ENCODE data around the gene BRINP3.

Gene BRINP3

DNA sequence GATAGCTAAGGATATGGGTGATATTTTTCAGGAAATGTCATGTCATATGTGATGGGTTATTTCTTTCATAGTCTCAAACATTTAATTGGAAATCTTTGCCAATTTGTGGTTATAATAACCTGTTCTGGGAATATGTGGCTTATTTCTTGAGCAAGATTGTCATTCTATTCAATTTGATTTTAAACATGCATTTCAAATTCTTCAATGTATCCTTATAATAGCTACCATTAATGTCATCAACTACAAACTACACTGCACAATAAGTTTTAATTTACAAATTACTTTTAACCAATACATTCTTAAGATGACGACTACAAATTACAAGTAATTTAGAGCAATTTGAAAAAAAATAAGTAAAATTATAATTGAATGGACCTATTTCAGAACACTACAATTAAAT lies 164.9 kb downstream of the BRINP3 start:
- DNase-seq = no peak

DNA sequence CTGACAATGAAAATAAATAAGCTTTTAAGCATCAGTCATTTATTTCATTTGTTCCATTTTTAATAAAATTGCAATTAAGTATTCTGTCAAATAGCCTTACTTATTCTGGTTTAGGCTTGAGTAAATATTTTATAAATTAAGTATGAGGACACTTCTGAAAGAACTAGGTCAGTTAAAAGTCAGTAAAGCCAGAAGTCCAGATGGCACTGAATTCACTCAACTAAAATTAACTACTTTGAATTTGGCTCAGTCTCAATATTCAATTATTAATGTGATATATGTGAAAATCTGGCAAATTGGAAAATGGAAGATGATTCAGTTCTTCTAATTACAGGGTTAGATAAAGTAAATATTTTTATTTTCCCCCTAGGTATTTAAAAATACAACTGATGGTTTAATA lies 174.2 kb downstream of the BRINP3 start:
- DNase-seq = no peak

- DNase-seq = no peak
Measured at GRCh38 chr1:190296453-190296852, 181.2 kb downstream of the BRINP3 start.

- no peak for DNase-seq
Measured at GRCh38 chr1:190289897-190290296, 187.8 kb downstream of the BRINP3 start.

DNA sequence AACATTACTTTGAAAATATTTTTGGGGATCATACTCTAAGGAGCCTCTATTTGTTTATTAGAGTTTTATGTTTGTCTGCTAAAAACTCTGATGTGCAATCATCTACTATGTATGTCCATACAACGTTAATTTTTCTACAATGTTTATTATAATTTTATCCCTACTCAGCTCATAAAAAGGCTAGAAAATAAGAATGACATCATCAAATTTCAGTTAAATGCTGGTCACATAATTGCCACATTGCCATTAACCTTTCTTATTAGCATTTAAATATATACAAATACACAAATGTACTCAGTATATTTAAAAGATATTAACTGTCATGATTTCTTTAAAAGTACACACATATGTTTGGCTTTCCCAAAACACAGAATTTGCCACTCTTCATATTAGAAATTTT lies 191.6 kb downstream of the BRINP3 start:
- no peak for DNase-seq

DNA sequence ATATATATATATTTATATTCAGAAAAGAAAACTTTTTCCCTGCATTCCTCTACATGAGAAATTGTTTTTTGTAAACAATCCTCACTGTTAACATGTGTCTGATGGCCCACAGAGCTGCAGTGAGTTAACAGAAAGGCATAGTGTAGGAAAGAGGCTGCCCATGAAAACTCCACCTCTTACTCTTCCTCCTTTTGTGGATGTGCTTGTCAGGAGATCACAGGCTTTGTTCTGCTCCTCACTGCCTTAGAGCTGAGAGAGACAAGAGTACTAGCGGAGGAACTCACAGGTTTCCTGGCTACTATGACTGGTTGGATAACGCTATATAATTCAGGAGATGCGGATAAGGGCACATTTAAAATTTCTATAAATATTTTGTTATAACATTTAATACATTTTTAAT lies 200.6 kb downstream of the BRINP3 start:
- DNase-seq = no peak

DNA sequence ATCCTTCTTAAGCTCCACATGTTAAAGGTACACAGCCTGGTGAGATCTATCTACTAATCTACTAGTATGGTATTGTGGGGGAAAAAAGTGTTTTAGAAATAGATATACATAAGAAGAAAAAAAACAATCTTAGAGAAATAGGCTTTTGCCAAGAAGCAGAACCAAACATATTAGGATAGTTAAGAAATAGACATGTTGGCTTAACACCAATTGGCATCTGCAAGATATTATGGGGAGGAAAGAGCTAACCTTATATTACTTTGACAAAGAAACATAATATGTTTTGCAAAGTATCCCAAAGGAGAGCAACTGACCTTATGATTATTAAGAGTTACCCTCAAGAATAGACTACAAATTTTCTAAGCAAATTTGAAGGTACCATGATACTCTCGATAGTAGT lies 202.9 kb downstream of the BRINP3 start:
- DNase-seq = no peak

DNA sequence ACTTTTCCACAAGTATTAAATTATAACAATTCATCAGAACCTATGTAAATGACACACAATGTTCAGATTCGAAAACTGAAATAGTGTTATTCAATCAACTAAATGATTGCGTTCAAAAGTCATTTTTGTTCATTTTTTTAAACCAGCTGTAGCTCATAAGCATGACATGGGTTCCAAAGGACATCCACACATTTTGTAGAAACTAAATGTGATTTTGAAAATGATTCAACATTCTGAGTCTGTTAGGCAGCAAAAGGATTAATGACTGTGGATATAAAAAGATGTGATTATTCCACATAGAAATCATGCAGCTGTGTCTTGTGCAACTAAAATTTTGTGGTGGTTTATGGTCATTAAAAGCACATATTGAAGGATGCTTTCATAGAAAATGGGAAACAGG lies 204.5 kb downstream of the BRINP3 start:
- no peak for DNase-seq

DNA sequence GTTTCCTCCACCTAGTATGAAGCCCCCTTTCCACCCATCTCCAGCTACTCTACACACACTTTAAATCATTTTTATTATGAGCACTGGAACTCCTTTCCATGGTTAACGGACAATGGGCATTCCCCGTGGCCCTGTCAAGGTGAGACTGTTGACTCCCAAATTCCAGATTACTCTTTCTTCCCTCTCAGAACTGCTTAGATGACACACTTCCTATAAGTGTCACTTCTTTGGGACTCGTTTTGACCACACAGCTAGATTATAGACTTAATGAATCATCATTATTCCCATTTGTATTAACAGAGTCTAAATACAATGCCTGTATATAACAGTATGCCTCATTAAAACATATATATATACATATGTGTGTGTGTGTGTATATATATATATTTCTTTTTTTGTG lies 215.1 kb downstream of the BRINP3 start:
- no peak for DNase-seq

DNA sequence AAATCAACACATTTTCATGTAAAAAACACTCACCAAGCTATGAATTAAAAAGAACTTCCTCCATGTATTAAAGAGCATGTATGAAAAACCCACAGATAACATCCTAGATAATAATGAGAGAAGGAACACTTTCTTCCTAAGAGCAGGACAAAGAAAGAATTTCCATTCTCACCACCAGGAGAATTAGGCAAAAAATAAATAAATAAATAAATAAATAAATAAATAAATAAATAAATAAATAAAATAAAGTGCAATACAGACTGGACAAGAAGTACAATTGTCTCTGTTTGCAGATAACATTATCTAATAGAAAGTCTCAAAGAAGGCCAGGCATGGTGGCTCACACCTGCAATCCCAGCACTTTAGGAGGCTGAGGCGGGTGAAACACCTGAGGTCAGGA lies 218.2 kb downstream of the BRINP3 start:
- no peak for DNase-seq

GRCh38 chr1:190258003-190258402 lies 219.7 kb downstream of the BRINP3 start:
- DNase-seq = no peak

- no peak for DNase-seq
Measured at GRCh38 chr1:190252046-190252445, 225.6 kb downstream of the BRINP3 start.

DNA sequence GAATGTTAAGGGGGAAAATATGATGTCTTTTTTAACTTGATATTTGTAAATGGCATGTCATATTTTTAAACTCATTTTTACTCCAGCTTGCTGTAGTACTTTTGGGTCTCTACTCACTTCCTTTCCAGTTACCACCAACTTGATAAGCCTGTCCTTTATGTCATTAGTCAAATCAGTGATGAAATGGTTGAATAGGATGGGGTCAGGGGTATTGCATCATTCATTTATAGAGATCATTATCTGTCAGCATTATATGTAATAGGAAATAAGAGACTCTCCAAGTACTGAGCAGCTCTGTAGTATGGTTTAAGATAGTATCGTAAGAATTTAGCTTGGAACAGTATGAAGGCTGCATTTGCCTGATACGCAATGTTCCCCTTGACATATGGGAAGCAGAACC lies 227.3 kb downstream of the BRINP3 start:
- no peak for DNase-seq

GRCh38 chr1:190244406-190244805 lies 233.3 kb downstream of the BRINP3 start:
- DNase-seq = no peak

DNA sequence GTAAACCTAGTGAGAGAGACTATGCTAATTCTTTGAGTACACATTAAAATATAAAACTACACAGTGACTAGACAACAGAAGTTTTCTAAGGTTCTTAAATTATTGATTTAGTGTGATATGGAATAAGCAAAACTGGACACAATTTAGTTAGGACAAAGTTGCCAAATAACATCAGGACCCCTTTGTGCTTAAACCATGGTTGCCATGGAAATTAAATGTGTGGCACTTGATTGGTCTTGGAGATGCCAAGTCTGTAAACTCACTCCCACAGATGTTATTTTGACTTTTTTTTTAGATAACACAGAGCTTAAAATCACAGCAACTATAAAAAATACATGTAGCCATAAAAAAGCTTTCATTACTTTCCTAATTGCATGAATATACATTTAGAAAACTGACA lies 234.6 kb downstream of the BRINP3 start:
- DNase-seq = no peak

DNA sequence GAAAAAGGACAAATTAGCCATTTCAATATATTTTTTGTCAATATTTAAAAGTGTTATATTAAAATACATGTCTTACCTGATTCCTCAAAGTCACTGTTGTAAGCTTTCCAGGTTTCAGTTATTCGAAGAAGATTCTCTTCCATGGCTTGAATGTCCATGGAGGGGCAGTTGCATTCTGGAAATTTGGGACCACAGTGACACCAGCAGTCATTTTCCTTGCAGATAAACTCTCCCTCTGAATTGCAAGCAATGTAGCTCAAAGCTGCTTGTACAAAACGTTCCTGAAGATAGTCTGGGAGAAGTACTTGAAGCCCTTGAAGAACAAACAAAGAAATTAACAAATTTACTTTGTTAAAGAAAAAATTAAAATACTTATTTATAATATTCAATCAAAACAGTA lies 251.7 kb downstream of the BRINP3 start:
- DNase-seq = no peak

DNA sequence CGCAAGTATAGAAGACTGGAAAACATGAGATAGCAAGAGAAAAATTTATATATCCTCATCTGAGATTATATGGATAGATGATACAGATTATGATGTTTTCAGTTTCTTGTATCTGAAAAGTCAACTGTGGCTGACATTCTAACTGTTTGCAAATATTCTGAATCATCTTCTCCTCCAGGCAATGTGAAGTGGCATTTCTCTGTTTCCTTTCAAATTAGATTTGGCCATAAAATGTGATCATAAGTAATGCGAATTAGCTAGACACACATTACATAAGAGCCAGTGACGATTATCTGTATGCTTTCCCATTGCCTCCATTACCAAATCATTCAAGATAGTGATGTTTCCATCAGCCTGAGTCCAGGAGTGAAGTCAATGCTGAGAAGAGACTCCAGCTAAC lies 265.2 kb downstream of the BRINP3 start:
- DNase-seq = no peak

DNA sequence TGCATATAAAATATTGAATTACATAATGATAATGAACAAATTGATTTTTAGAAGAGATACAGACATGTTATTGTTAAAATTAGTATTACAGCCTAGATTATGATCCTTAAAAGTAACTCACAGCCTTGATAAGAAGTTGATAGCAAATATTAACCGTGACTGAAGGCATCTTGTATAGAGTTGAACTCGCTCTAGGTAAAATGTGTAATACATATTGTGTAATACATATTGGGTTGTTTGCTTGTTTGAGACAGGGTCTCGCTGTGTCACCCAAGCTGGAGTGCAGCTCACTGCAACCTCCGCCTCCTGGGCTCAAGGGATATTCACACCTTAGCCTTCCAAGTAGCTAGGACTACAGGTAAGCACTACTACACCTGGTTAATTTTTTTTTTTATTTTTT lies 269.9 kb downstream of the BRINP3 start:
- no peak for DNase-seq

GRCh38 chr1:190205713-190206112 lies 272.0 kb downstream of the BRINP3 start:
- DNase-seq = no peak

- DNase-seq = no peak
Measured at GRCh38 chr1:190196020-190196419, 281.6 kb downstream of the BRINP3 start.

- DNase-seq = no peak
Measured at GRCh38 chr1:190193508-190194115, 284.1 kb downstream of the BRINP3 start.

DNA sequence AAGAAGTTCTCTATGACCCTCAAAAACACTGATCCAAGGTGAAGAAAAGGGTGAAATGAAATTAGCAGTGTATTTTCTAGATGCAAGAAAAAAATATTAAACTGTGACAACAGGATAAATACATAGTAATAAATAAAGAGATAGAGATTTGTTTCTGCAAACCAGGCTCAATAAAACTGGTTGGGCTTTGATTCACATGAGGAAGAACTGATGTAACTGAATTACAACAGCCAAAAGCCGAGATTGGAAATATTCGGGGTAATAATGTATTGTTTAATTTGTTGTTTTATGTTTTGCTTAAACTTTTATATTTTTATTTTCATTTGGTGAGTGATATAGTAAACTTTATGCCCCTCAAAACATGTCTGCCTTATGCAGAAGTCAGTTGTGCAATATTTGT lies 285.0 kb downstream of the BRINP3 start:
- no peak for DNase-seq

- no peak for DNase-seq
Measured at GRCh38 chr1:190183588-190183987, 294.1 kb downstream of the BRINP3 start.

GRCh38 chr1:190179817-190180216 lies 297.8 kb downstream of the BRINP3 start:
- no peak for DNase-seq

DNA sequence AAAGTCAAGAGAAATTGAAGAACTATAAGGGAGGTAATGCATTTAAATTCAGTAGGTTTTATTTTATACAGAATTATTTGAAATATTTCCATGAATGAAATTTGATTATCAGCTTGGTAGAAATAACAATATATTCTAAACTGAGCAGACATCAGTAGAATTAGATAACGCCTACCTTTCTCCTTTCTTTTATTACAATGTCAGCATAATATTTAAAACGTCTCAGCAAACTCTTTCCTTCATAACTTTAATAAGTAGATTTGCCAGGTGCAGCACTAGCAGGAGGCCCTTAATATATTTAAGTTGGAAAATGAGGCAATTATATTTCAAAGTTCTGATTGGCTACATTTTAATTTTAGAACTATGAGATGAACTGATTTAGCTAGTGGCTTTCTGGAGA lies 298.8 kb downstream of the BRINP3 start:
- no peak for DNase-seq

- DNase-seq = no peak
Measured at GRCh38 chr1:190177555-190177954, 300.1 kb downstream of the BRINP3 start.
